Neural progenitor cell (in vitro differentiated cells): ENCODE measurements around the gene SPINT1. TPM values are rescaled to one million over a fixed set of nuclear protein-coding genes. Genes with fewer than 3 reads are reported as not detected.

Source experiments
- DNase-seq: peaks from one replicate; pipeline ENCODE4 v3.0.0-alpha.2; 2016; ENCODE audit warnings: low spot score
- H2AFZ ChIP-seq: fragments of 200-600 bp; sonication (generic); replicated peaks from 2 replicates; pipeline ENCODE4 v1.6.1; 2016; ENCODE audit warnings: antibody characterized with exemption
- H3F3A ChIP-seq: fragments of 200-600 bp; sonication (generic); 2 replicates; pipeline ENCODE4 v1.6.1; 2016; ENCODE audit warnings: antibody characterized with exemption, low read depth
- H3K27ac ChIP-seq: fragments of 200-600 bp; sonication (generic); 2 replicates; pipeline ENCODE4 v1.5.1; 2016; ENCODE audit warnings: mild to moderate bottlenecking
- H3K27me3 ChIP-seq: fragments of 200-600 bp; sonication (generic); 2 replicates; pipeline ENCODE4 v1.6.1; 2016; ENCODE audit warnings: mild to moderate bottlenecking, moderate library complexity
- H3K36me3 ChIP-seq: fragments of 200-600 bp; sonication (generic); 2 replicates; pipeline ENCODE4 v1.5.1; 2016
- H3K4me1 ChIP-seq: fragments of 200-600 bp; sonication (generic); 2 replicates; pipeline ENCODE4 v1.6.1; 2016; ENCODE audit warnings: mixed run types
- H3K4me2 ChIP-seq: fragments of 200-600 bp; sonication (generic); 2 replicates; pipeline ENCODE4 v1.6.1; 2016
- H3K4me3 ChIP-seq: fragments of 200-600 bp; sonication (generic); 2 replicates; pipeline ENCODE4 v1.5.1; 2016
- H3K79me2 ChIP-seq: fragments of 200-600 bp; sonication (generic); 2 replicates; pipeline ENCODE4 v1.6.1; 2016; ENCODE audit warnings: low read depth
- H3K9ac ChIP-seq: fragments of 200-600 bp; sonication (generic); 2 replicates; pipeline ENCODE4 v1.6.1; 2016
- H3K9me3 ChIP-seq: fragments of 200-600 bp; sonication (generic); 2 replicates; pipeline ENCODE4 v1.5.1; 2016; ENCODE audit warnings: low read depth
- H4K20me1 ChIP-seq: fragments of 200-600 bp; sonication (generic); 2 replicates; pipeline ENCODE4 v1.6.1; 2016; ENCODE audit warnings: low read depth
- H3K27ac Mint-ChIP-seq: 3 replicates; pipeline ENCODE4 v1.8.0; 2021; ENCODE audit warnings: mixed read lengths
- H3K27me3 Mint-ChIP-seq: 2 replicates; pipeline ENCODE4 v1.8.0; 2022; ENCODE audit warnings: low read depth, mild to moderate bottlenecking, inconsistent platforms, moderate library complexity, mixed read lengths; ENCODE audit not compliant: insufficient read depth
- H3K36me3 Mint-ChIP-seq: 3 replicates; pipeline ENCODE4 v1.8.0; 2021; ENCODE audit warnings: mixed read lengths
- H3K4me1 Mint-ChIP-seq: 3 replicates; pipeline ENCODE4 v1.8.0; 2021; ENCODE audit warnings: mixed read lengths
- H3K4me3 Mint-ChIP-seq: 3 replicates; pipeline ENCODE4 v1.8.0; 2021; ENCODE audit warnings: mild to moderate bottlenecking, moderate library complexity, mixed read lengths
- H3K9me3 Mint-ChIP-seq: 3 replicates; pipeline ENCODE4 v1.8.0; 2020; ENCODE audit warnings: mixed read lengths
- EZH2 ChIP-seq: fragments of 200-600 bp; sonication (generic); IDR thresholded peaks from 2 replicates; pipeline ENCODE4 v1.6.1; 2017; ENCODE audit warnings: antibody characterized with exemption, mild to moderate bottlenecking, moderate library complexity
- EZH2phosphoT487 ChIP-seq: fragments of 200-600 bp; sonication (generic); IDR thresholded peaks from 2 replicates; pipeline ENCODE4 v1.6.1; 2017; ENCODE audit warnings: antibody characterized with exemption
- total RNA-seq: library from RNA; depleted of rRNA; stranded (reverse); fragments of >200 nt; gene quantifications from 2 replicates; pipeline ENCODE4 v1.2.3, GENCODE V29; 2015; ENCODE audit warnings: low replicate concordance
- TF ChIP-seq, protein P1 (sequence below): fragments of 200-600 bp; sonication (generic); IDR thresholded peaks from 2 replicates; pipeline ENCODE4 v1.5.1; 2017; ENCODE audit warnings: antibody characterized with exemption, mild to moderate bottlenecking

The SPINT1 gene
- total RNA-seq, 1 donor from 2014 or later = 12.0 TPM

DNA sequence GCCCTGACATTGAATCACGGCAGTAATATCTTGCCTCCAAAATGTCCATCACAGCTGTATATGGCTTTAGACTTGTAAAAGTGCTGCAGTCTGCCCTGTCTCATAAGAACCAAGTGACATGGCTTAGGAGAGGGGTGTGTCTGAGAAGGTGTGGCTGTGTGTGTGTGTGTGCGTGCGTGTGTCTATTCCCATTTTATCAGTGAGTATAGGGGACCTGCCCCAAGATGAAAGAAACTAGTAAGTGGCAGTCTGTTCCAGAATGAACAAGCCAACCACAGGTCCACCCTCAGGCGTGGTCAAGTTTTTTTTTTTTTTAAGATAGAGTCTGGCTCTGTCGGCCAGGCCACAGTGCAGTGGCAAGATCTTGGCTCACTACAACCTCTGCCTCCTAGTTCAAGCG lies 35.8 kb downstream of the SPINT1 start:
- Histone ChIP-seq H3K4me1 (peaks cover under 1% of the 10 kb centered on the region), H3K27me3 (peaks cover 3% of the 10 kb centered on the region), H4K20me1 (no peaks in the 10 kb centered on the region), H3K9me3 (no peaks in the 10 kb centered on the region), H3K4me2 (no peak overlapping the region), H3K36me3 (no peaks in the 10 kb centered on the region), H3K27ac (no peak overlapping the region), H3F3A (no peaks in the 10 kb centered on the region), H2AFZ (no peak overlapping the region), H3K79me2 (no peaks in the 10 kb centered on the region), H3K4me3 (no peak overlapping the region), H3K9ac (no peak overlapping the region)
- Mint-ChIP-seq H3K27ac (no peak overlapping the region), H3K4me3 (no peak overlapping the region), H3K9me3 (peaks cover 2% of the 10 kb centered on the region), H3K27me3 (peaks cover 3% of the 10 kb centered on the region), H3K4me1 (peaks cover 1% of the 10 kb centered on the region), H3K36me3 (no peaks in the 10 kb centered on the region)
- TF ChIP-seq EZH2phosphoT487 = no peak
- TF ChIP-seq EZH2 = no peak
- TF ChIP-seq, protein P1, sequence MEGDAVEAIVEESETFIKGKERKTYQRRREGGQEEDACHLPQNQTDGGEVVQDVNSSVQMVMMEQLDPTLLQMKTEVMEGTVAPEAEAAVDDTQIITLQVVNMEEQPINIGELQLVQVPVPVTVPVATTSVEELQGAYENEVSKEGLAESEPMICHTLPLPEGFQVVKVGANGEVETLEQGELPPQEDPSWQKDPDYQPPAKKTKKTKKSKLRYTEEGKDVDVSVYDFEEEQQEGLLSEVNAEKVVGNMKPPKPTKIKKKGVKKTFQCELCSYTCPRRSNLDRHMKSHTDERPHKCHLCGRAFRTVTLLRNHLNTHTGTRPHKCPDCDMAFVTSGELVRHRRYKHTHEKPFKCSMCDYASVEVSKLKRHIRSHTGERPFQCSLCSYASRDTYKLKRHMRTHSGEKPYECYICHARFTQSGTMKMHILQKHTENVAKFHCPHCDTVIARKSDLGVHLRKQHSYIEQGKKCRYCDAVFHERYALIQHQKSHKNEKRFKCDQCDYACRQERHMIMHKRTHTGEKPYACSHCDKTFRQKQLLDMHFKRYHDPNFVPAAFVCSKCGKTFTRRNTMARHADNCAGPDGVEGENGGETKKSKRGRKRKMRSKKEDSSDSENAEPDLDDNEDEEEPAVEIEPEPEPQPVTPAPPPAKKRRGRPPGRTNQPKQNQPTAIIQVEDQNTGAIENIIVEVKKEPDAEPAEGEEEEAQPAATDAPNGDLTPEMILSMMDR = no peak
- no peak for DNase-seq

- Mint-ChIP-seq H3K36me3 (no peaks in the 10 kb centered on the region), H3K27ac (no peak overlapping the region), H3K4me3 (no peak overlapping the region), H3K4me1 (no peaks in the 10 kb centered on the region), H3K27me3 (peaks cover 2% of the 10 kb centered on the region), H3K9me3 (peaks cover 2% of the 10 kb centered on the region)
- Histone ChIP-seq H4K20me1 (no peaks in the 10 kb centered on the region), H3K79me2 (no peaks in the 10 kb centered on the region), H3K36me3 (no peaks in the 10 kb centered on the region), H3K4me3 (no peak overlapping the region), H3K27ac (no peak overlapping the region), H3K27me3 (no peaks in the 10 kb centered on the region), H3F3A (no peaks in the 10 kb centered on the region), H3K9me3 (no peaks in the 10 kb centered on the region), H2AFZ (no peak overlapping the region), H3K9ac (no peak overlapping the region), H3K4me2 (no peak overlapping the region), H3K4me1 (no peaks in the 10 kb centered on the region)
- DNase-seq = no peak
- TF ChIP-seq, protein P1 = no peak
- TF ChIP-seq EZH2phosphoT487 (no peak), EZH2 (no peak)
Measured at GRCh38 chr15:40881351-40881750, 37.5 kb downstream of the SPINT1 start.

DNA sequence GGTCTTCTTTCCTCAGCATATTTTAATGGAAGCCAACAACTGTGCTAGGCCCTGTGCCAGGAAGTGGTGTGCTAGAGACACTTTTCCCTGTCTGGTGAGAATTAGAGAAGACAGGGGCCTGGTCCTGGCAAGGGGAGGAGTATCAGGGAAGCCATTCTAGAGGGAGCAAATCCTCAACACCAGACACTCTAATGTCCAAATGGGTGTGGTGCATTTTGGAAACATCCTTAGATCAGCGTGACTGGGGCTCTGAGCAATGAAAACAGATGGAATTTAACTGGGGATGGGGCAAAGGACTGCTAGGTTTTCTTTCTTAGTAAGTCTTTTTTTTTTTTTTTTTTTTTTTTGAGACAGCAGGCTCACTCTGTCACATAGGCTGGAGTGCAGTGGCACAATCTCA lies 42.7 kb downstream of the SPINT1 start:
- H3K27ac Mint-ChIP-seq = peak overlapping the region; percentile 1
- Histone ChIP-seq H3K9ac (no peak overlapping the region), H3K27ac (no peak overlapping the region), H3K27me3 (no peaks in the 10 kb centered on the region), H3K79me2 (no peaks in the 10 kb centered on the region), H3F3A (no peaks in the 10 kb centered on the region), H3K4me1 (no peaks in the 10 kb centered on the region), H3K4me3 (no peak overlapping the region), H3K36me3 (no peaks in the 10 kb centered on the region), H3K9me3 (no peaks in the 10 kb centered on the region), H2AFZ (no peak overlapping the region), H4K20me1 (no peaks in the 10 kb centered on the region), H3K4me2 (no peak overlapping the region)
- DNase-seq = no peak
- peaks cover 2% of the 10 kb centered on the region for H3K9me3 Mint-ChIP-seq
- H3K27me3 Mint-ChIP-seq = peaks cover 6% of the 10 kb centered on the region
- H3K4me1 Mint-ChIP-seq = peaks cover under 1% of the 10 kb centered on the region
- H3K36me3 Mint-ChIP-seq = no peaks in the 10 kb centered on the region
- H3K4me3 Mint-ChIP-seq = no peak overlapping the region
- TF ChIP-seq, protein P1 = no peak
- TF ChIP-seq EZH2 (no peak), EZH2phosphoT487 (no peak)
